ENCODE measurements around the gene NCAPH2. TPM values are rescaled to one million over a fixed set of nuclear protein-coding genes. Genes with fewer than 3 reads are reported as not detected.

The NCAPH2 gene
- total and polyA plus RNA-seq, 2 of the 13 experiments (the other 11 are each of a cell fraction or from before 2014, with no cell fraction given) = 28.1 to 64.4 TPM

- TF ChIP-seq CBX5 (CRISPR knock-in tag; IDR thresholded peaks at IDR 0.05; ENCODE audit: borderline replicate concordance) (no peak), ZNF570 (CRISPR knock-in tag; IDR thresholded peaks at IDR 0.05; ENCODE audit: borderline replicate concordance) (no peak), SP5 (CRISPR knock-in tag; IDR thresholded peaks at IDR 0.05; ENCODE audit: borderline replicate concordance, low read depth) (peak; percentile 70; the same call in 1 of the 2 replicates), SALL2 (CRISPR knock-in tag; IDR thresholded peaks at IDR 0.05) (no peak), ZNF83 (CRISPR knock-in tag; IDR thresholded peaks at IDR 0.05; ENCODE audit: borderline replicate concordance) (no peak), FOXA1 (IDR thresholded peaks at IDR 0.05) (no peak), FOXA1 (CRISPR knock-in tag; IDR thresholded peaks at IDR 0.05) (no peak), MED13 (CRISPR knock-in tag; IDR thresholded peaks at IDR 0.05) (no peak), ZNF543 (CRISPR knock-in tag; IDR thresholded peaks at IDR 0.05) (peak; percentile 86), ETV5 (CRISPR knock-in tag; IDR thresholded peaks at IDR 0.05; ENCODE audit: borderline replicate concordance) (0 out of 2 replicates have a peak, but pooled peaks have one; percentile 31), ZNF225 (CRISPR knock-in tag; IDR thresholded peaks at IDR 0.05) (no peak), TMF1 (CRISPR knock-in tag; IDR thresholded peaks at IDR 0.05; ENCODE audit: low read depth) (no peak), ZEB1 (IDR thresholded peaks at IDR 0.05; ENCODE audit: insufficient replicate concordance, low read depth) (no peak), SMYD3 (CRISPR knock-in tag; IDR thresholded peaks at IDR 0.05) (no peak), HOXA7 (CRISPR knock-in tag; IDR thresholded peaks at IDR 0.05) (no peak), CENPT (CRISPR knock-in tag; IDR thresholded peaks at IDR 0.05; ENCODE audit: low read depth) (no peak), POGK (CRISPR knock-in tag; conservative IDR thresholded peaks at IDR 0.05) (no peak), AGO2 (optimal IDR thresholded peaks at IDR 0.05; ENCODE audit: low read depth, low read length) (peak; percentile 60), RBFOX2 (IDR thresholded peaks at IDR 0.05; ENCODE audit: low read depth, low read length) (no peak; the same call in 1 of the 2 replicates)
- TF ChIP-seq, protein P1, sequence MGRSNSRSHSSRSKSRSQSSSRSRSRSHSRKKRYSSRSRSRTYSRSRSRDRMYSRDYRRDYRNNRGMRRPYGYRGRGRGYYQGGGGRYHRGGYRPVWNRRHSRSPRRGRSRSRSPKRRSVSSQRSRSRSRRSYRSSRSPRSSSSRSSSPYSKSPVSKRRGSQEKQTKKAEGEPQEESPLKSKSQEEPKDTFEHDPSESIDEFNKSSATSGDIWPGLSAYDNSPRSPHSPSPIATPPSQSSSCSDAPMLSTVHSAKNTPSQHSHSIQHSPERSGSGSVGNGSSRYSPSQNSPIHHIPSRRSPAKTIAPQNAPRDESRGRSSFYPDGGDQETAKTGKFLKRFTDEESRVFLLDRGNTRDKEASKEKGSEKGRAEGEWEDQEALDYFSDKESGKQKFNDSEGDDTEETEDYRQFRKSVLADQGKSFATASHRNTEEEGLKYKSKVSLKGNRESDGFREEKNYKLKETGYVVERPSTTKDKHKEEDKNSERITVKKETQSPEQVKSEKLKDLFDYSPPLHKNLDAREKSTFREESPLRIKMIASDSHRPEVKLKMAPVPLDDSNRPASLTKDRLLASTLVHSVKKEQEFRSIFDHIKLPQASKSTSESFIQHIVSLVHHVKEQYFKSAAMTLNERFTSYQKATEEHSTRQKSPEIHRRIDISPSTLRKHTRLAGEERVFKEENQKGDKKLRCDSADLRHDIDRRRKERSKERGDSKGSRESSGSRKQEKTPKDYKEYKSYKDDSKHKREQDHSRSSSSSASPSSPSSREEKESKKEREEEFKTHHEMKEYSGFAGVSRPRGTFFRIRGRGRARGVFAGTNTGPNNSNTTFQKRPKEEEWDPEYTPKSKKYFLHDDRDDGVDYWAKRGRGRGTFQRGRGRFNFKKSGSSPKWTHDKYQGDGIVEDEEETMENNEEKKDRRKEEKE (IDR thresholded peaks at IDR 0.05) = no peak
- TF ChIP-seq, protein P2, sequence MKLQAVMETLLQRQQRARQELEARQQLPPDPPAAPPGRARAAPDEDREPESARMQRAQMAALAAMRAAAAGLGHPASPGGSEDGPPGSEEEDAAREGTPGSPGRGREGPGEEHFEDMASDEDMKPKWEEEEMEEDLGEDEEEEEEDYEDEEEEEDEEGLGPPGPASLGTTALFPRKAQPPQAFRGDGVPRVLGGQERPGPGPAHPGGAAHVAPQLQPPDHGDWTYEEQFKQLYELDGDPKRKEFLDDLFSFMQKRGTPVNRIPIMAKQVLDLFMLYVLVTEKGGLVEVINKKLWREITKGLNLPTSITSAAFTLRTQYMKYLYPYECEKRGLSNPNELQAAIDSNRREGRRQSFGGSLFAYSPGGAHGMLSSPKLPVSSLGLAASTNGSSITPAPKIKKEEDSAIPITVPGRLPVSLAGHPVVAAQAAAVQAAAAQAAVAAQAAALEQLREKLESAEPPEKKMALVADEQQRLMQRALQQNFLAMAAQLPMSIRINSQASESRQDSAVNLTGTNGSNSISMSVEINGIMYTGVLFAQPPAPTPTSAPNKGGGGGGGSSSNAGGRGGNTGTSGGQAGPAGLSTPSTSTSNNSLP (IDR thresholded peaks at IDR 0.05; ENCODE audit: low read depth, low read length) = no peak
- TF ChIP-seq, protein P3, sequence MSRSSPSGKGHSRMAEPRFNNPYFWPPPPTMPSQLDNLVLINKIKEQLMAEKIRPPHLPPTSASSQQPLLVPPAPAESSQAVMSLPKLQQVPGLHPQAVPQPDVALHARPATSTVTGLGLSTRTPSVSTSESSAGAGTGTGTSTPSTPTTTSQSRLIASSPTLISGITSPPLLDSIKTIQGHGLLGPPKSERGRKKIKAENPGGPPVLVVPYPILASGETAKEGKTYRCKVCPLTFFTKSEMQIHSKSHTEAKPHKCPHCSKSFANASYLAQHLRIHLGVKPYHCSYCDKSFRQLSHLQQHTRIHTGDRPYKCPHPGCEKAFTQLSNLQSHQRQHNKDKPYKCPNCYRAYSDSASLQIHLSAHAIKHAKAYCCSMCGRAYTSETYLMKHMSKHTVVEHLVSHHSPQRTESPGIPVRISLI (CRISPR knock-in tag; IDR thresholded peaks at IDR 0.05; ENCODE audit: borderline replicate concordance) = 0 out of 2 replicates have a peak, but pooled peaks have one; percentile 12
These were observed 19.1 kb downstream of the NCAPH2 start (continued) for GRCh38 chr22:50526834-50527801.

All from HepG2 (cell line).